Measurements from ENCODE around the gene PHF24. TPM values are rescaled to one million over a fixed set of nuclear protein-coding genes. Genes with fewer than 3 reads are reported as not detected.

Gene PHF24
- total RNA-seq, 4 donors from 2014 or later = 0.67 to 2.1 (median 1.4) TPM

DNA sequence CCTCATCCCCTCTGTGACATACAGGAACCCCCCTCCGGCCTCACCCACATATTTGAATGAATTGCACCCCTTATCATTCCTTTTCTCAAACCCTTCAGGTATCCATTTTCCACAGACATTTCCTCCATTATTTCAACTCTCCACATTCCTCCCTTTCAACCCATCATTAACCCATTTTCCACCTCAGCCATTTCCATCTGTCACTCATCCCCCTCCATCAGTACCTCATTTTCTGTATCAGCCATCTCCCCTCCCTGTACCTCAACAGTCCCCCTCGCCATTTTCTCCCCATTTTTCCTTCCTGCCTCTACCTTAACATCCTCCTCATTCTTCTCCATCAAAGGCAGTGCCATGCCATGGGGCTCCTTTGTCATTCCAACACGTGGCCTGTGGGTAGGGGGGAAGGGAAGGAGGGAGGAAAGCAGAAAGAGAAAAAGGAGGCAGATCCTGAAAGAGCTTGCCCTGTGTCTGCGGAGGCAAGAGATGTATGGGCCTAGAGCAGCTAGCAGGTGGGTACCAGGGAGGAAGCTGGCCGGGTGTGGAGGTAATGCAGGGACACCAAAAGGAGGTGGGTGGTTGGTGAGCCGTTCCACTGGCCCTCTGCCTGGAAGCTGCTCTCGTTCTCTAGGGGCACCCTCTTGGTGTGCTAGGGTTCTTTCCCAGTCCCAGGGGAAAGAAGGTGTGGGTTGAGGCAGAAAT lies 33.0 kb downstream of the PHF24 start:
- peaks cover 25 to 55% of the 10 kb centered on the region in 2 donors for H3K4me1 ChIP-seq
- 65 to 77% methylated on average over 7 of the region's 7 CpGs for WGBS, 2 donors
- H3K27ac ChIP-seq = peak overlapping the region in 1 of 3 donors; percentile 24
- intact Hi-C loops (cut with DNase I) = loop anchor here (5.0 kb wide), 1 partner anchor 81 kb away; the partner anchor contains the start of gene VCP
- peaks cover 0 to 2% of the 10 kb centered on the region in 2 donors for H3K36me3 ChIP-seq
- TF ChIP-seq POLR2A (IDR thresholded peaks at IDR 0.05) = no peak
- TF ChIP-seq, protein P1, sequence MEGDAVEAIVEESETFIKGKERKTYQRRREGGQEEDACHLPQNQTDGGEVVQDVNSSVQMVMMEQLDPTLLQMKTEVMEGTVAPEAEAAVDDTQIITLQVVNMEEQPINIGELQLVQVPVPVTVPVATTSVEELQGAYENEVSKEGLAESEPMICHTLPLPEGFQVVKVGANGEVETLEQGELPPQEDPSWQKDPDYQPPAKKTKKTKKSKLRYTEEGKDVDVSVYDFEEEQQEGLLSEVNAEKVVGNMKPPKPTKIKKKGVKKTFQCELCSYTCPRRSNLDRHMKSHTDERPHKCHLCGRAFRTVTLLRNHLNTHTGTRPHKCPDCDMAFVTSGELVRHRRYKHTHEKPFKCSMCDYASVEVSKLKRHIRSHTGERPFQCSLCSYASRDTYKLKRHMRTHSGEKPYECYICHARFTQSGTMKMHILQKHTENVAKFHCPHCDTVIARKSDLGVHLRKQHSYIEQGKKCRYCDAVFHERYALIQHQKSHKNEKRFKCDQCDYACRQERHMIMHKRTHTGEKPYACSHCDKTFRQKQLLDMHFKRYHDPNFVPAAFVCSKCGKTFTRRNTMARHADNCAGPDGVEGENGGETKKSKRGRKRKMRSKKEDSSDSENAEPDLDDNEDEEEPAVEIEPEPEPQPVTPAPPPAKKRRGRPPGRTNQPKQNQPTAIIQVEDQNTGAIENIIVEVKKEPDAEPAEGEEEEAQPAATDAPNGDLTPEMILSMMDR (IDR thresholded peaks at IDR 0.05) = no peak
- DNase-seq = no peak
- H3K9me3 ChIP-seq = no peaks in the 10 kb centered on the region
- H3K4me3 ChIP-seq (replicated peaks in 1 of 3) = no peak overlapping the region
- H3K27me3 ChIP-seq = no peaks in the 10 kb centered on the region

DNA sequence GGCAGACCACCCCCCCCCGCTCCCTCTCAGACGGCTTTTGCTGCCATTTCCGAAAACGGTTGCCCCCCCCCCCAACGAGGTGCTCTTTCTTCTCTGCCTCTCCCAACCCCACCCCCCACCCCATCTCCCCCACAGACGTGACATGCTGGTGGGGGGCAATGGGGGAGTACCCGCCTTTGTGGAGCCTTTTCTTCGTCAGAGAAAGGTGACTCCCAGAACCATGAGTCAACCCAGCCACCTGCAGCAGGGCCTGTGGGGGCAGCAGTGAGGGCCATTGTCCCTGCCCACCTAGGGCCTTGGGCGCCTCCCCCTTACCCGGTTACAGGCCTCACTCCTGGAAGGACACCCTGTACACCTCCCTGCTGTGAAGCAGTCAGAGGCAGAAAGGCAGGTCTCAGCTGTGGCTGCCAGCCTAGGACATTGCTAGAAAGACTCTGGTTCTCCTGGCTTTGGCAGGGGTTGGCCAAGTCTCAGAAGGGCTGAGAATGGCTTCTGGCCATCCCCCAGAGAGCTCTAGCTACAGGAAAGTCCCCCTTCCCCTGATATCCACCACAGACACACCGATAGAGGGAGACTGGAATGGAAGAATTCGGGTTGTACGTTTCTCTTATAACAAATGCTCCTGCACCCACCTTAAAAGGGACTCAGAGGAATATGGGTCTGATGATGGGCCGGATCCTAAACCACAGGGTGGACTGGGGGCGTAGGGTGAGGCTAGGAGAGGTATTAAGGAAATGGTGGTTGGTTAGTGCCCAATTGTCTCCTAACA lies 33.7 kb downstream of the PHF24 start:
- Histone ChIP-seq H3K9me3 (no peaks in the 10 kb centered on the region), H3K27me3 (no peaks in the 10 kb centered on the region), H3K4me1 (peaks cover 25 to 55% of the 10 kb centered on the region in 2 donors), H3K36me3 (peaks cover 0 to 10% of the 10 kb centered on the region in 2 donors), H3K4me3 (replicated peaks in 1 of 3) (no peak overlapping the region), H3K27ac (peak overlapping the region in 2 of 3 donors; percentile 71 to 76)
- DNase-seq = peak in 1 of 2 donors; percentile 8
- WGBS, 2 donors = 72 to 80% methylated on average over 11 to 14 of the region's 15 CpGs
- TF ChIP-seq, protein P1 (IDR thresholded peaks at IDR 0.05) = no peak
- no peak for TF ChIP-seq POLR2A (IDR thresholded peaks at IDR 0.05)
- intact Hi-C loops (cut with DNase I) = loop anchor here (5.0 kb wide), 1 partner anchor 81 kb away; the partner anchor contains the start of gene VCP

- Histone ChIP-seq H3K4me1 (peaks cover 25 to 55% of the 10 kb centered on the region in 2 donors), H3K4me3 (replicated peaks in 1 of 3) (no peak overlapping the region)
- intact Hi-C loops (cut with DNase I) = loop anchor here (5.0 kb wide), 1 partner anchor 80 kb away; the partner anchor contains the start of gene VCP
These were observed 34.4 kb downstream of the PHF24 start for GRCh38 chr9:34992376-34992951.

GRCh38 chr9:34993502-34994259 lies 35.6 kb downstream of the PHF24 start:
- WGBS, 2 donors = 49 to 60% methylated on average over 10 of the region's 10 CpGs
- DNase-seq = peak; percentile 25 to 26
- peak overlapping the region; percentile 28 to 76 (median 71) for H3K27ac ChIP-seq
- H3K9me3 ChIP-seq = no peaks in the 10 kb centered on the region
- intact Hi-C loops (cut with DNase I) = loop anchor here (5.0 kb wide), 1 partner anchor 79 kb away; the partner anchor contains the start of gene VCP
- H3K36me3 ChIP-seq = peaks cover 0 to 12% of the 10 kb centered on the region in 2 donors
- peaks cover 21 to 59% of the 10 kb centered on the region in 2 donors for H3K4me1 ChIP-seq
- no peak for TF ChIP-seq POLR2A (IDR thresholded peaks at IDR 0.05)
- TF ChIP-seq, protein P1 (IDR thresholded peaks at IDR 0.05) = no peak
- no peaks in the 10 kb centered on the region for H3K27me3 ChIP-seq
- H3K4me3 ChIP-seq (replicated peaks in 1 of 3) = no peak overlapping the region

More at GRCh38 chr9:34992376-34992951, 34.4 kb downstream of the PHF24 start:
- Histone ChIP-seq H3K9me3 (no peaks in the 10 kb centered on the region), H3K27ac (peak overlapping the region in 2 of 3 donors; percentile 71 to 76), H3K27me3 (no peaks in the 10 kb centered on the region), H3K36me3 (peaks cover 0 to 12% of the 10 kb centered on the region in 2 donors)
- no peak for TF ChIP-seq POLR2A (IDR thresholded peaks at IDR 0.05)
- TF ChIP-seq, protein P1 (IDR thresholded peaks at IDR 0.05) = no peak
- 58 to 79% methylated on average over 6 to 7 of the region's 16 CpGs for WGBS, 2 donors
- DNase-seq = no peak
